ENCODE measurements around the gene CTDSP2.
A peak's percentile ranks its signal among the peaks of the same experiment; 100 is the strongest.

CTDSP2 gene

GRCh38 chr12:57838594-57839302 is 7.8 kb downstream of the CTDSP2 start:
- TF ChIP-seq CTCF (IDR thresholded peaks at IDR 0.05; ENCODE audit: low read length, missing control alignments) = no peak
- H3K4me3 ChIP-seq (replicated peaks; ENCODE audit: low read depth, low read length) = no peak overlapping the region
- DNase-seq (ENCODE audit: low read depth) = peak; percentile 67

GRCh38 chr12:57837864-57838562 is 8.5 kb downstream of the CTDSP2 start:
- peak; percentile 79 for DNase-seq (ENCODE audit: low read depth)
- H3K4me3 ChIP-seq (replicated peaks; ENCODE audit: low read depth, low read length) = peak overlapping the region; percentile 22
- no peak for TF ChIP-seq CTCF (IDR thresholded peaks at IDR 0.05; ENCODE audit: low read length, missing control alignments)

DNA sequence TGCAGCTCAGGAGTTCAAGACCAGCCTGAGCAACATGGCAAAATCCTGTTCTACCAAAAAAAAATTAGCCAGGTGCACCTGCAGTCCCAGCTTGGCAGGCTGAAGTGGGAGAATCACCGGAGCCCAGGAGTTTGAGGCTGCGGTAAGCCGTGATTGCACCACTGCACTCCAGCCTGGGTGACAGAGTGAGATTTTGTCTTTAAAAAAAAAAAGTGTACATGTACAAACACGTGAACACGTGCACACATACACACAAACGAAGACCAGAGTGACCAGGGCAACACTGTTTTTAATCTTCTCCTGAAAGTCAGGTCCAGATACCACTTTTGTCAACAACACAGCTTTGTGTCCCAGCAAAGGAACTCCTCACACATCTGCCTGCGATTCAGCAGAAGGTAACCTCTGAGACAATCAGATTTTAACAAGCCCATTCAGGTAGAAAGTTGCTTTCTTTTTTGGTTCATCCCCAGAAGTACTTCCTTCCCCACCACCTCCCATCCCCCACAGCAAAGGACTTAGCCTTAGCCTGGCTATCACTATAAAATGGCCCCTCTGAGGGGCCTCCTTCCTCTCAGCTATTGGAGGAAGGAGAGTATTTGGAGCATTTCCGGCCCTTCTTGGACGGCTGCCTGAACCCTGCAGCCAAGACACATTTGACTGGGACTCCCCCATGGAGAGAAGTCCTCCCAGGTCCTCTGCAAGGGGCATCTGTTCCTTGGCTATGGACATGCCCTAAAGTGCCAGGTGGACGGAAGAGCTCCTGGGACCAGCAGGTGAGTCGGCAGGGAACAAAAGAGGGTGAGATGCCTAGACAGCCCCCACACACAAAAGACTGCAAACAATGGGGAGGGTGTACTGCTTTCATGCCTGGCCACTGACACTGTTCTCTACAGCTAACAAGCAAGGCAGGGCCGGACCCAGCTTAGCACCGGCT is 9.8 kb downstream of the CTDSP2 start:
- H3K4me3 ChIP-seq (replicated peaks; ENCODE audit: low read depth, low read length) = peak overlapping the region; percentile 35
- no peak for TF ChIP-seq CTCF (IDR thresholded peaks at IDR 0.05; ENCODE audit: low read length, missing control alignments)
- DNase-seq (ENCODE audit: low read depth) = peak; percentile 94

- DNase-seq (ENCODE audit: low read depth) = no peak
- peak overlapping the region; percentile 35 for H3K4me3 ChIP-seq (replicated peaks; ENCODE audit: low read depth, low read length)
- no peak for TF ChIP-seq CTCF (IDR thresholded peaks at IDR 0.05; ENCODE audit: low read length, missing control alignments)
Measured at GRCh38 chr12:57835366-57836288, 10.9 kb downstream of the CTDSP2 start.

GRCh38 chr12:57834086-57834876 is 12.2 kb downstream of the CTDSP2 start:
- no peak for DNase-seq (ENCODE audit: low read depth)
- no peak for TF ChIP-seq CTCF (IDR thresholded peaks at IDR 0.05; ENCODE audit: low read length, missing control alignments)
- H3K4me3 ChIP-seq (replicated peaks; ENCODE audit: low read depth, low read length) = no peak overlapping the region

Data from fibroblast of pulmonary artery (primary cell).